HEK293 (cell line): ENCODE results near the gene RABEP2.

Experiments
- CTCF ChIA-PET: fragments of 350-600 bp; formaldehyde crosslinking; extraction: SDS; loops from one replicate; lab custom pipeline; 2021; ENCODE audit warnings: antibody characterized with exemption; lab: Yijun Ruan, JAX
- POLR2A ChIA-PET: fragments of 300-600 bp; formaldehyde crosslinking; extraction: SDS; loops from one replicate; lab custom pipeline; 2020; ENCODE audit warnings: antibody characterized with exemption, inconsistent platforms; lab: Yijun Ruan, JAX
- H3K27ac ChIP-seq: fragments of 200-500 bp; sonication (Bioruptor generic); 2 replicates; pipeline ENCODE4 v1.5.1; 2014; ENCODE audit warnings: low read depth, low read length, control low read depth, inconsistent platforms; ENCODE audit errors: extremely low read depth
- H3K36me3 ChIP-seq, 2 experiments: fragments of 200-500 bp in 1 of 2; sonication (Bioruptor generic) in 1 of 2; 1 replicate in 1 of 2; 2 replicates in 1 of 2; pipeline ENCODE4 v1.5.1; 2014 to 2017; ENCODE audit warnings: inconsistent platforms in 2 of 2, low read length in 2 of 2; ENCODE audit not compliant: control insufficient read depth in 2 of 2, insufficient read depth in 1 of 2
- H3K4me1 ChIP-seq: fragments of 200-500 bp; sonication (Bioruptor generic); 2 replicates; pipeline ENCODE4 v1.5.1; 2014; ENCODE audit warnings: mild to moderate bottlenecking, low read length, inconsistent platforms; ENCODE audit not compliant: control insufficient read depth, insufficient read depth
- H3K4me3 ChIP-seq: 2 replicates; pipeline ENCODE4 v1.5.1; 2011; ENCODE audit warnings: low read depth, mild to moderate bottlenecking, control low read depth, low read length, moderate library complexity
- H3K9me3 ChIP-seq: fragments of 200-500 bp; sonication (Bioruptor generic); 2 replicates; pipeline ENCODE4 v1.5.1; 2014; ENCODE audit warnings: low read depth, low read length, inconsistent platforms; ENCODE audit not compliant: control insufficient read depth, insufficient read depth
- BCL11B ChIP-seq: fragments of 450-650 bp; formaldehyde crosslinking; IDR thresholded peaks from 2 replicates; pipeline ENCODE4 v1.5.1; 2016; ENCODE audit warnings: low read depth, missing biosample characterization, missing genetic modification characterization
- GLIS2 ChIP-seq: fragments of 450-650 bp; formaldehyde crosslinking; IDR thresholded peaks from 2 replicates; pipeline ENCODE4 v1.5.1; 2016; ENCODE audit warnings: missing biosample characterization, missing genetic modification characterization
- IKZF3 ChIP-seq: fragments of 450-650 bp; IDR thresholded peaks from 2 replicates; pipeline ENCODE4 v1.5.0; 2018; ENCODE audit warnings: missing biosample characterization, mild to moderate bottlenecking, missing genetic modification characterization, moderate library complexity
- RBAK ChIP-seq: fragments of 450-650 bp; formaldehyde crosslinking; IDR thresholded peaks from 2 replicates; pipeline ENCODE4 v1.5.1; 2016; ENCODE audit warnings: missing biosample characterization, missing genetic modification characterization
- SCRT2 ChIP-seq: fragments of 450-650 bp; formaldehyde crosslinking; IDR thresholded peaks from 2 replicates; pipeline ENCODE4 v1.5.1; 2016; ENCODE audit warnings: missing biosample characterization, missing genetic modification characterization
- ZIC2 ChIP-seq: fragments of 450-650 bp; formaldehyde crosslinking; IDR thresholded peaks from 2 replicates; pipeline ENCODE4 v1.5.1; 2016; ENCODE audit warnings: missing biosample characterization, missing genetic modification characterization
- ZNF223 ChIP-seq: fragments of 450-650 bp; formaldehyde crosslinking; IDR thresholded peaks from 2 replicates; pipeline ENCODE4 v1.5.1; 2016; ENCODE audit warnings: missing biosample characterization, missing genetic modification characterization
- ZNF311 ChIP-seq: fragments of 450-650 bp; formaldehyde crosslinking; IDR thresholded peaks from 2 replicates; pipeline ENCODE4 v1.5.1; 2017; ENCODE audit warnings: missing biosample characterization, missing genetic modification characterization, borderline replicate concordance
- ZNF394 ChIP-seq: fragments of 450-650 bp; formaldehyde crosslinking; IDR thresholded peaks from 2 replicates; pipeline ENCODE4 v1.5.1; 2016; ENCODE audit warnings: missing biosample characterization, missing genetic modification characterization, mild to moderate bottlenecking, moderate library complexity, borderline replicate concordance
- ZNF423 ChIP-seq: fragments of 450-650 bp; formaldehyde crosslinking; IDR thresholded peaks from 2 replicates; pipeline ENCODE4 v1.5.1; 2016; ENCODE audit warnings: missing biosample characterization, missing genetic modification characterization
- ZNF585B ChIP-seq: fragments of 450-650 bp; formaldehyde crosslinking; IDR thresholded peaks from 2 replicates; pipeline ENCODE4 v1.5.1; 2016; ENCODE audit warnings: missing biosample characterization, missing genetic modification characterization
- ZNF600 ChIP-seq: fragments of 450-650 bp; formaldehyde crosslinking; IDR thresholded peaks from 2 replicates; pipeline ENCODE4 v1.5.1; 2016; ENCODE audit warnings: missing biosample characterization, missing genetic modification characterization
- ZNF654 ChIP-seq: fragments of 450-650 bp; formaldehyde crosslinking; IDR thresholded peaks from 2 replicates; pipeline ENCODE4 v1.5.1; 2016; ENCODE audit warnings: low read depth, missing biosample characterization, missing genetic modification characterization
- ZNF664 ChIP-seq: fragments of 450-650 bp; formaldehyde crosslinking; IDR thresholded peaks from 2 replicates; pipeline ENCODE4 v1.5.1; 2016; ENCODE audit warnings: missing biosample characterization, missing genetic modification characterization
- TF ChIP-seq, protein P1 (sequence below): fragments of 450-650 bp; formaldehyde crosslinking; IDR thresholded peaks from 2 replicates; pipeline ENCODE4 v1.5.1; 2016; ENCODE audit warnings: missing biosample characterization, missing genetic modification characterization
- TF ChIP-seq, protein P2 (sequence below): fragments of 450-650 bp; formaldehyde crosslinking; IDR thresholded peaks from 2 replicates; pipeline ENCODE4 v1.5.1; 2016; ENCODE audit warnings: missing biosample characterization, missing genetic modification characterization
- TF ChIP-seq, protein P3 (sequence below): fragments of 450-650 bp; formaldehyde crosslinking; conservative IDR thresholded peaks from 2 replicates; pipeline ENCODE4 v1.5.1; 2016; ENCODE audit warnings: low read depth, missing biosample characterization, missing genetic modification characterization
- TF ChIP-seq, protein P4 (sequence below): fragments of 450-650 bp; formaldehyde crosslinking; IDR thresholded peaks from 2 replicates; pipeline ENCODE4 v1.5.1; 2016; ENCODE audit warnings: missing biosample characterization, missing genetic modification characterization

RABEP2 gene

DNA sequence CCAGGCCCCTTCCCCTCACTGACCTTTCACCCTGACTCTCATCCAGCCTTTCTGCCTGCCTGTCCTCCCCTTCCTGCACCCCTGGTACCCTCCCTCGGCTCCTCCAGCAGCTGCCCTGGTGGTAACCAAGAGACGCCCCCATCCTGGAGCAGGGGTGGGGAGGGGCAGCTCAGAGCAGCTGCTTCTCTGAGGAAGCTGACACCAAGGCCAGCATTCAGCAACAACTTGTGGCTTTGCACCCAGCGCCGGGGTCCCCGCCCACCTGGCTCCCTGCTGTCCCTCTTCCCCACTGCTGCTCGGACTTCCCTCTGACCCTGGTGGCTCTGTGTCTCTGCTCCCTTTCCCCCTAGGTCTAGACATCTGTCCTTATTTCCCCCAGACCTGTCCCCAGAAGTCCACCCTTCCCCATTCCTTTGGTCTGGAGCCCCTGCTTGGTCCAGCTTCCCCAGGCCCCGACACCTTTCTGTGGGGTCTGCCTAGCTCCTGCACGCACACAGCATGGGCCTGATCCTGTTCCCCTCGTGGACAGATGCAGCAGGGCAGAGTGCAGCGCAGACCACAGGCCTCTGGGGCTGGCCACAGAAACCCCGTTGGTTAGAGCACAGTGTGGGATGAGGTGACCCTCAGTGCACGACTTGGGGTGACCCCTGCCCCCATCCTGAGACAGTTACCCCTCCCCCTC, 47.9 kb downstream of the RABEP2 start:
- Histone ChIP-seq H3K9me3 (no peaks in the 10 kb centered on the region), H3K27ac (no peak overlapping the region), H3K4me3 (no peak overlapping the region), H3K4me1 (peaks cover 11% of the 10 kb centered on the region), H3K36me3 (peaks cover 4 to 22% of the 10 kb centered on the region in 2 experiments; a peak in 2 of 3 replicates)
- POLR2A ChIA-PET, result interaction anchor here (2.5 kb wide), 1 partner anchor 13 kb away, joined by 13 read pairs; the partner anchor contains the start of gene SH2B1
- CTCF ChIA-PET, result interaction anchor here (0.7 kb wide), 1 partner anchor 69 kb away, joined by 3 read pairs; no protein-coding TSS in a partner anchor
- TF ChIP-seq GLIS2 (tag by site-specific recombination) (peak; percentile 14; the same call in 1 of the 2 replicates), ZNF585B (tag by site-specific recombination) (no peak), ZNF600 (tag by site-specific recombination) (peak; percentile 34; the same call in 1 of the 2 replicates), ZNF664 (tag by site-specific recombination) (no peak), ZIC2 (tag by site-specific recombination) (peak; percentile 40; the same call in 1 of the 2 replicates), ZNF394 (tag by site-specific recombination) (peak; percentile 23; the same call in 1 of the 2 replicates), SCRT2 (tag by site-specific recombination) (peak; percentile 80)
- TF ChIP-seq, protein P1, sequence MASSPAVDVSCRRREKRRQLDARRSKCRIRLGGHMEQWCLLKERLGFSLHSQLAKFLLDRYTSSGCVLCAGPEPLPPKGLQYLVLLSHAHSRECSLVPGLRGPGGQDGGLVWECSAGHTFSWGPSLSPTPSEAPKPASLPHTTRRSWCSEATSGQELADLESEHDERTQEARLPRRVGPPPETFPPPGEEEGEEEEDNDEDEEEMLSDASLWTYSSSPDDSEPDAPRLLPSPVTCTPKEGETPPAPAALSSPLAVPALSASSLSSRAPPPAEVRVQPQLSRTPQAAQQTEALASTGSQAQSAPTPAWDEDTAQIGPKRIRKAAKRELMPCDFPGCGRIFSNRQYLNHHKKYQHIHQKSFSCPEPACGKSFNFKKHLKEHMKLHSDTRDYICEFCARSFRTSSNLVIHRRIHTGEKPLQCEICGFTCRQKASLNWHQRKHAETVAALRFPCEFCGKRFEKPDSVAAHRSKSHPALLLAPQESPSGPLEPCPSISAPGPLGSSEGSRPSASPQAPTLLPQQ (tag by site-specific recombination), result no peak
- TF ChIP-seq, protein P2, sequence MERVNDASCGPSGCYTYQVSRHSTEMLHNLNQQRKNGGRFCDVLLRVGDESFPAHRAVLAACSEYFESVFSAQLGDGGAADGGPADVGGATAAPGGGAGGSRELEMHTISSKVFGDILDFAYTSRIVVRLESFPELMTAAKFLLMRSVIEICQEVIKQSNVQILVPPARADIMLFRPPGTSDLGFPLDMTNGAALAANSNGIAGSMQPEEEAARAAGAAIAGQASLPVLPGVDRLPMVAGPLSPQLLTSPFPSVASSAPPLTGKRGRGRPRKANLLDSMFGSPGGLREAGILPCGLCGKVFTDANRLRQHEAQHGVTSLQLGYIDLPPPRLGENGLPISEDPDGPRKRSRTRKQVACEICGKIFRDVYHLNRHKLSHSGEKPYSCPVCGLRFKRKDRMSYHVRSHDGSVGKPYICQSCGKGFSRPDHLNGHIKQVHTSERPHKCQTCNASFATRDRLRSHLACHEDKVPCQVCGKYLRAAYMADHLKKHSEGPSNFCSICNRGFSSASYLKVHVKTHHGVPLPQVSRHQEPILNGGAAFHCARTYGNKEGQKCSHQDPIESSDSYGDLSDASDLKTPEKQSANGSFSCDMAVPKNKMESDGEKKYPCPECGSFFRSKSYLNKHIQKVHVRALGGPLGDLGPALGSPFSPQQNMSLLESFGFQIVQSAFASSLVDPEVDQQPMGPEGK (tag by site-specific recombination), result peak; percentile 19; the same call in 1 of the 2 replicates
- TF ChIP-seq, protein P3, sequence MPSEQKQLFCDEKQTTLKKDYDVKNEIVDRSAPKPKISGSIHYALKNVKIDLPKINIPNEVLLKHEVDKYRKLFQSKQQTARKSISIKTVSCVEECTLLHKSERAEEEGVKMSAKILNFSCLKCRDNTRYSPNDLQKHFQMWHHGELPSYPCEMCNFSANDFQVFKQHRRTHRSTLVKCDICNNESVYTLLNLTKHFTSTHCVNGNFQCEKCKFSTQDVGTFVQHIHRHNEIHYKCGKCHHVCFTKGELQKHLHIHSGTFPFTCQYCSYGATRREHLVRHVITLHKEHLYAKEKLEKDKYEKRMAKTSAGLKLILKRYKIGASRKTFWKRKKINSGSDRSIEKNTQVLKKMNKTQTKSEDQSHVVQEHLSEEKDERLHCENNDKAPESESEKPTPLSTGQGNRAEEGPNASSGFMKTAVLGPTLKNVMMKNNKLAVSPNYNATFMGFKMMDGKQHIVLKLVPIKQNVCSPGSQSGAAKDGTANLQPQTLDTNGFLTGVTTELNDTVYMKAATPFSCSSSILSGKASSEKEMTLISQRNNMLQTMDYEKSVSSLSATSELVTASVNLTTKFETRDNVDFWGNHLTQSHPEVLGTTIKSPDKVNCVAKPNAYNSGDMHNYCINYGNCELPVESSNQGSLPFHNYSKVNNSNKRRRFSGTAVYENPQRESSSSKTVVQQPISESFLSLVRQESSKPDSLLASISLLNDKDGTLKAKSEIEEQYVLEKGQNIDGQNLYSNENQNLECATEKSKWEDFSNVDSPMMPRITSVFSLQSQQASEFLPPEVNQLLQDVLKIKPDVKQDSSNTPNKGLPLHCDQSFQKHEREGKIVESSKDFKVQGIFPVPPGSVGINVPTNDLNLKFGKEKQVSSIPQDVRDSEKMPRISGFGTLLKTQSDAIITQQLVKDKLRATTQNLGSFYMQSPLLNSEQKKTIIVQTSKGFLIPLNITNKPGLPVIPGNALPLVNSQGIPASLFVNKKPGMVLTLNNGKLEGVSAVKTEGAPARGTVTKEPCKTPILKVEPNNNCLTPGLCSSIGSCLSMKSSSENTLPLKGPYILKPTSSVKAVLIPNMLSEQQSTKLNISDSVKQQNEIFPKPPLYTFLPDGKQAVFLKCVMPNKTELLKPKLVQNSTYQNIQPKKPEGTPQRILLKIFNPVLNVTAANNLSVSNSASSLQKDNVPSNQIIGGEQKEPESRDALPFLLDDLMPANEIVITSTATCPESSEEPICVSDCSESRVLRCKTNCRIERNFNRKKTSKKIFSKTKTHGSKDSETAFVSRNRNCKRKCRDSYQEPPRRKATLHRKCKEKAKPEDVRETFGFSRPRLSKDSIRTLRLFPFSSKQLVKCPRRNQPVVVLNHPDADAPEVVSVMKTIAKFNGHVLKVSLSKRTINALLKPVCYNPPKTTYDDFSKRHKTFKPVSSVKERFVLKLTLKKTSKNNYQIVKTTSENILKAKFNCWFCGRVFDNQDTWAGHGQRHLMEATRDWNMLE, result no peak

GRCh38 chr16:28876019-28876659, 48.9 kb downstream of the RABEP2 start:
- Histone ChIP-seq H3K36me3 (peaks cover 4 to 32% of the 10 kb centered on the region in 2 experiments; a peak in 2 of 3 replicates), H3K4me3 (no peak overlapping the region), H3K27ac (peak overlapping the region; percentile 49; the same call in 1 of the 2 replicates), H3K9me3 (no peaks in the 10 kb centered on the region), H3K4me1 (peaks cover 11% of the 10 kb centered on the region)
- ChIA-PET POLR2A (interaction anchor here (2.5 kb wide), 1 partner anchor 12 kb away, joined by 13 read pairs; the partner anchor contains the start of gene SH2B1), CTCF (no interaction called here)
- TF ChIP-seq BCL11B (tag by site-specific recombination) (no peak), ZNF423 (no peak), IKZF3 (tag by site-specific recombination) (0 out of 2 replicates have a peak, but pooled peaks have one; percentile 24), ZNF654 (tag by site-specific recombination) (no peak), RBAK (tag by site-specific recombination) (no peak), ZIC2 (tag by site-specific recombination) (peak; percentile 62; the same call in 1 of the 2 replicates), ZNF223 (tag by site-specific recombination) (no peak), ZNF311 (tag by site-specific recombination) (no peak)
- TF ChIP-seq, protein P4, sequence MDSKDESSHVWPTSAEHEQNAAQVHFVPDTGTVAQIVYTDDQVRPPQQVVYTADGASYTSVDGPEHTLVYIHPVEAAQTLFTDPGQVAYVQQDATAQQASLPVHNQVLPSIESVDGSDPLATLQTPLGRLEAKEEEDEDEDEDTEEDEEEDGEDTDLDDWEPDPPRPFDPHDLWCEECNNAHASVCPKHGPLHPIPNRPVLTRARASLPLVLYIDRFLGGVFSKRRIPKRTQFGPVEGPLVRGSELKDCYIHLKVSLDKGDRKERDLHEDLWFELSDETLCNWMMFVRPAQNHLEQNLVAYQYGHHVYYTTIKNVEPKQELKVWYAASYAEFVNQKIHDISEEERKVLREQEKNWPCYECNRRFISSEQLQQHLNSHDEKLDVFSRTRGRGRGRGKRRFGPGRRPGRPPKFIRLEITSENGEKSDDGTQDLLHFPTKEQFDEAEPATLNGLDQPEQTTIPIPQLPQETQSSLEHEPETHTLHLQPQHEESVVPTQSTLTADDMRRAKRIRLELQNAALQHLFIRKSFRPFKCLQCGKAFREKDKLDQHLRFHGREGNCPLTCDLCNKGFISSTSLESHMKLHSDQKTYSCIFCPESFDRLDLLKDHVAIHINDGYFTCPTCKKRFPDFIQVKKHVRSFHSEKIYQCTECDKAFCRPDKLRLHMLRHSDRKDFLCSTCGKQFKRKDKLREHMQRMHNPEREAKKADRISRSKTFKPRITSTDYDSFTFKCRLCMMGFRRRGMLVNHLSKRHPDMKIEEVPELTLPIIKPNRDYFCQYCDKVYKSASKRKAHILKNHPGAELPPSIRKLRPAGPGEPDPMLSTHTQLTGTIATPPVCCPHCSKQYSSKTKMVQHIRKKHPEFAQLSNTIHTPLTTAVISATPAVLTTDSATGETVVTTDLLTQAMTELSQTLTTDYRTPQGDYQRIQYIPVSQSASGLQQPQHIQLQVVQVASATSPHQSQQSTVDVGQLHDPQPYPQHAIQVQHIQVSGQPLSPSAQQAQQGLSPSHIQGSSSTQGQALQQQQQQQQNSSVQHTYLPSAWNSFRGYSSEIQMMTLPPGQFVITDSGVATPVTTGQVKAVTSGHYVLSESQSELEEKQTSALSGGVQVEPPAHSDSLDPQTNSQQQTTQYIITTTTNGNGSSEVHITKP (tag by site-specific recombination), result no peak; the same call in 1 of the 2 replicates
